Measurements from ENCODE around the gene LPP. TPM values are rescaled to one million over a fixed set of nuclear protein-coding genes. Genes with fewer than 3 reads are reported as not detected.

The LPP gene
- total RNA-seq, 2 donors from 2014 or later, result 1,568 to 1,607 TPM

DNA sequence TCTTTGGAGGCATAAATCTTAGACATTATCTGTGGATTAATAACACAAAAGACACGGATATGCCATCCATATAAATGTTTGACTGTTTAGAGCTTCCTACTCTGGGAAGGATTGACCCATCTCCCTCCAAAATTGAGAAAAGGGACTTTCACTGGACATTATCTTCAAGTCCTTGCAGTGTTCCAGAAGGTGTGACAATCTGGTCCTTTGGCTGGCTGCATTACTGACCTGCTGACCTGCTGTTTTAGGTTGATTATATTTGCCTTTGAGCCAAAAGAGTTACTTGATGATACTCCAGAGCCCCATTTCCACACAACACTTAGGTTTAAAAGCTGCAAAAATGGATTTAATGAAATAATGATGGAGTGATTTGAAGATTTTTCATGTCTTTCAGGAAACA lies 504.6 kb downstream of the LPP start:
- TF ChIP-seq, protein P1, sequence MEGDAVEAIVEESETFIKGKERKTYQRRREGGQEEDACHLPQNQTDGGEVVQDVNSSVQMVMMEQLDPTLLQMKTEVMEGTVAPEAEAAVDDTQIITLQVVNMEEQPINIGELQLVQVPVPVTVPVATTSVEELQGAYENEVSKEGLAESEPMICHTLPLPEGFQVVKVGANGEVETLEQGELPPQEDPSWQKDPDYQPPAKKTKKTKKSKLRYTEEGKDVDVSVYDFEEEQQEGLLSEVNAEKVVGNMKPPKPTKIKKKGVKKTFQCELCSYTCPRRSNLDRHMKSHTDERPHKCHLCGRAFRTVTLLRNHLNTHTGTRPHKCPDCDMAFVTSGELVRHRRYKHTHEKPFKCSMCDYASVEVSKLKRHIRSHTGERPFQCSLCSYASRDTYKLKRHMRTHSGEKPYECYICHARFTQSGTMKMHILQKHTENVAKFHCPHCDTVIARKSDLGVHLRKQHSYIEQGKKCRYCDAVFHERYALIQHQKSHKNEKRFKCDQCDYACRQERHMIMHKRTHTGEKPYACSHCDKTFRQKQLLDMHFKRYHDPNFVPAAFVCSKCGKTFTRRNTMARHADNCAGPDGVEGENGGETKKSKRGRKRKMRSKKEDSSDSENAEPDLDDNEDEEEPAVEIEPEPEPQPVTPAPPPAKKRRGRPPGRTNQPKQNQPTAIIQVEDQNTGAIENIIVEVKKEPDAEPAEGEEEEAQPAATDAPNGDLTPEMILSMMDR (IDR thresholded peaks at IDR 0.05), result no peak
- no peaks in the 10 kb centered on the region for H3K36me3 ChIP-seq
- no peak overlapping the region for H3K4me3 ChIP-seq
- H3K9me3 ChIP-seq, result no peaks in the 10 kb centered on the region
- DNase-seq (ENCODE audit: low spot score), result no peak
- H3K27me3 ChIP-seq (replicated peaks; ENCODE audit: insufficient read depth), result no peaks in the 10 kb centered on the region
- H3K4me1 ChIP-seq (ENCODE audit: control insufficient read depth in 1 of 2, low read depth in 2 of 2), result peaks cover 22 to 64% of the 10 kb centered on the region in 2 donors
- ATAC-seq (ENCODE audit: insufficient number of reproducible peaks, low FRiP score, low read depth), result no peak
- no peak overlapping the region for H3K27ac ChIP-seq

GRCh38 chr3:188659449-188660090 lies 505.6 kb downstream of the LPP start:
- no peak overlapping the region for H3K4me3 ChIP-seq
- H3K27me3 ChIP-seq (replicated peaks; ENCODE audit: insufficient read depth), result no peaks in the 10 kb centered on the region
- no peaks in the 10 kb centered on the region for H3K9me3 ChIP-seq
- TF ChIP-seq, protein P1 (IDR thresholded peaks at IDR 0.05), result no peak
- no peaks in the 10 kb centered on the region for H3K36me3 ChIP-seq
- peak overlapping the region in 1 of 2 donors; percentile 4 for H3K27ac ChIP-seq
- no peak for ATAC-seq (ENCODE audit: insufficient number of reproducible peaks, low FRiP score, low read depth)
- no peak for DNase-seq (ENCODE audit: low spot score)
- H3K4me1 ChIP-seq (ENCODE audit: control insufficient read depth in 1 of 2, low read depth in 2 of 2), result peaks cover 22 to 69% of the 10 kb centered on the region in 2 donors

DNA sequence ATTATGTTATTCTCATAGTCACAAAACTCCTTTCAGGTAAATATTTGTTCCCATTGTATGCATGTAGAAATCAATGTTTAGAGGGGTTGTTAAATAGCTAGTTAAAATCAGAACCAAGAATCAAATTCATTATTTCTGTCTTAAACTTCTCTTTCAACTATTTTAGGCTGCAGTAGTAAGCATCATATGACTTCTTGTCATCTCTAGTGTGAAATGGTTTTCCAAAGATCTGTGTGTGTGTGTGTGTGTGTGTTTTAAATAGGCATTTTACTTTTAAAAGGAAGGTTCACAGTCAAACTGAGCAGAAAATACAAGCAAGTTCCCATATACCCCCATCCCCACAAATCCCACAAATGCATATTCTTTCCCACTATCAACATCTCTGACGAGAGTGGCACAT lies 506.5 kb downstream of the LPP start:
- Histone ChIP-seq H3K9me3 (no peaks in the 10 kb centered on the region), H3K27ac (no peak overlapping the region), H3K4me1 (ENCODE audit: control insufficient read depth in 1 of 2, low read depth in 2 of 2) (peaks cover 22 to 69% of the 10 kb centered on the region in 2 donors), H3K27me3 (replicated peaks; ENCODE audit: insufficient read depth) (no peaks in the 10 kb centered on the region), H3K36me3 (no peaks in the 10 kb centered on the region), H3K4me3 (no peak overlapping the region)
- ATAC-seq (ENCODE audit: insufficient number of reproducible peaks, low FRiP score, low read depth) (no peak), DNase-seq (ENCODE audit: low spot score) (no peak)
- TF ChIP-seq, protein P1 (IDR thresholded peaks at IDR 0.05), result no peak

- H3K4me3 ChIP-seq, result no peak overlapping the region
- no peaks in the 10 kb centered on the region for H3K9me3 ChIP-seq
- no peak for ATAC-seq (ENCODE audit: insufficient number of reproducible peaks, low FRiP score, low read depth)
- TF ChIP-seq, protein P1 (IDR thresholded peaks at IDR 0.05), result no peak
- no peak overlapping the region for H3K27ac ChIP-seq
- no peaks in the 10 kb centered on the region for H3K27me3 ChIP-seq (replicated peaks; ENCODE audit: insufficient read depth)
- DNase-seq (ENCODE audit: low spot score), result no peak
- no peaks in the 10 kb centered on the region for H3K36me3 ChIP-seq
- peaks cover 17 to 62% of the 10 kb centered on the region in 2 donors for H3K4me1 ChIP-seq (ENCODE audit: control insufficient read depth in 1 of 2, low read depth in 2 of 2)
These were observed 507.8 kb downstream of the LPP start for GRCh38 chr3:188661806-188662205.

DNA sequence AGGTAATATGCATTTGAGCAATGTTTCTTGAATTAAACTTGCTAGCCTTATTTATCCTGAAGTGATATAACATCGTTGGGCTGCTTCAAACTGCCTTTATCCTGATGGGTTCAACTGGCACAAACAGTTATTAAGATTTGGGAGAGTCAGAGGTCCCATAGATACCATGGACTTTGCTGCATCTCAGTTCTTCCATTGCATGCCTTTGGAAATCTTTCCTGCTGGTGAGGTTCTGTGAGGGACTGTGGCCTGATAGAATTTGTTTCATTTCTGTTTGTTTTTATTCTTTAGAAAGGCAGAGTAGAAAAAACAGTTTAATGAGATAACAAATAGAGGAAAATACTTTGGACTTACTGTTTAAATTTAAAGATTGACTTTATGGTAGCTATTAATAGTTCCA lies 508.3 kb downstream of the LPP start:
- Histone ChIP-seq H3K36me3 (no peaks in the 10 kb centered on the region), H3K4me3 (no peak overlapping the region), H3K9me3 (no peaks in the 10 kb centered on the region), H3K27ac (no peak overlapping the region), H3K4me1 (ENCODE audit: control insufficient read depth in 1 of 2, low read depth in 2 of 2) (peaks cover 16 to 64% of the 10 kb centered on the region in 2 donors), H3K27me3 (replicated peaks; ENCODE audit: insufficient read depth) (no peaks in the 10 kb centered on the region)
- ATAC-seq (ENCODE audit: insufficient number of reproducible peaks, low FRiP score, low read depth), result no peak
- TF ChIP-seq, protein P1 (IDR thresholded peaks at IDR 0.05), result no peak
- no peak for DNase-seq (ENCODE audit: low spot score)
